ENCODE measurements around the gene DRC3. TPM values are rescaled to one million over a fixed set of nuclear protein-coding genes. Genes with fewer than 3 reads are reported as not detected.
A peak's percentile ranks its signal among the peaks of the same experiment; 100 is the strongest.

The DRC3 gene
- polyA plus RNA-seq, 1 donor (not counting 4 experiments of a cell fraction or from before 2014, with no cell fraction given): 0.69 TPM

DNA sequence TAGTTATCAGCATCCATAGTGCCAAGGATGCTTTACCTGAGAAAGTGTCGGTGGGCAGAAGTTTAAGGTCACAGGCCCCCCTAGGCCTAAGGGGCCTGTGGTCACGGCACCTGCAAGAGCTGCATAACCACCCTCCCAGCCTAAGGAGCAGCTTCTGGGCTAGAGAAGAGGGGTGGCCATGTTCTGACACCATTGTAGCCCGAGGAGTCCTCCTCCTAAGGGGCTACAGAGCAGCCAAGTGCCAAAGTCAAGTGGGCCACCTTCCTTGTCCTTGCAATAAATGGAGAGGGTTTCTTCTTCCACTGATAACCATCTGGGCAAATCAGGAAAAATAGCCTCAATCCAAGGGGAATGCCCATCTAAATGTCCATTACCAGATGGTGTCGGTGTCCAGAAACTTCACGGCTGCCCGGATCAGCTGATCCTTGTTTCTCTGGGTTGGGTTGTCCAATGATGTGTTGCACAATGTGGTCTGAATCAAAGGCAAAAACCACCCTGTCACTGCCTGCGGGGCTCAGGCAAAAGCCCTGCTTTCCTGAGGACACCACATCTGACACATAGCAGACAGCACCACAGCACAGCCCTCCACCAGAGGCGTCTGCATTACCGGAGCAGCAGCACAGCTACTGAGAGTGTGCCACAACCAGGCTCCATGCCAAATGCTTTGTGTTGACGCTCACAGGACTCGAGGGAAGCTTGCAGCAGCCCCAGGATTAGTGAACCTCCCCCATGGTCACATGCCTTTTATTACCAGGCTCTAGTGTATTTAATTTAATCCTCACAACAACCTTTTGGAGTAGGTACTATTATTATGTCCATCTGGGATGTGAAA lies 53.5 kb downstream of the DRC3 start:
- Histone ChIP-seq H3K27ac (ENCODE audit: control insufficient read depth, insufficient read depth, low read length) (peak overlapping the region; percentile 26), H2AFZ (ENCODE audit: control insufficient read depth, low read length) (no peak overlapping the region), H4K20me1 (ENCODE audit: control insufficient read depth, extremely low read depth, insufficient read depth, low read length) (no peaks in the 10 kb centered on the region), H3K4me3 (ENCODE audit: control insufficient read depth in 2 of 3, extremely low read depth in 1 of 3, insufficient read depth in 2 of 3, low read depth in 1 of 3, low read length in 3 of 3) (no peak overlapping the region), H3K9me1 (ENCODE audit: control insufficient read depth, extremely low read depth, insufficient read depth, low read length) (peaks cover 3% of the 10 kb centered on the region), H3K9ac (ENCODE audit: control insufficient read depth, extremely low read depth, insufficient read depth, low read length) (no peak overlapping the region), H3K4me1 (ENCODE audit: control insufficient read depth, extremely low read depth, insufficient read depth, low read length) (peaks cover 29% of the 10 kb centered on the region), H3K4me2 (ENCODE audit: control insufficient read depth, extremely low read depth, insufficient read depth, low read depth, low read length) (peak overlapping the region; percentile 28), H3K36me3 (ENCODE audit: control insufficient read depth in 2 of 2, extremely low read depth in 1 of 2, insufficient read depth in 2 of 2, low read length in 2 of 2) (peaks cover 7 to 14% of the 10 kb centered on the region in 2 experiments), H3K79me2 (ENCODE audit: control insufficient read depth, insufficient read depth, low read length) (no peaks in the 10 kb centered on the region), H3K9me3 (ENCODE audit: control insufficient read depth, low read depth, low read length) (no peaks in the 10 kb centered on the region), H3K27me3 (ENCODE audit: control insufficient read depth, extremely low read depth, insufficient read depth, low read length) (no peaks in the 10 kb centered on the region)
- no peak for TF ChIP-seq EZH2 (IDR thresholded peaks at IDR 0.05; ENCODE audit: low read length)
- TF ChIP-seq, protein P1, sequence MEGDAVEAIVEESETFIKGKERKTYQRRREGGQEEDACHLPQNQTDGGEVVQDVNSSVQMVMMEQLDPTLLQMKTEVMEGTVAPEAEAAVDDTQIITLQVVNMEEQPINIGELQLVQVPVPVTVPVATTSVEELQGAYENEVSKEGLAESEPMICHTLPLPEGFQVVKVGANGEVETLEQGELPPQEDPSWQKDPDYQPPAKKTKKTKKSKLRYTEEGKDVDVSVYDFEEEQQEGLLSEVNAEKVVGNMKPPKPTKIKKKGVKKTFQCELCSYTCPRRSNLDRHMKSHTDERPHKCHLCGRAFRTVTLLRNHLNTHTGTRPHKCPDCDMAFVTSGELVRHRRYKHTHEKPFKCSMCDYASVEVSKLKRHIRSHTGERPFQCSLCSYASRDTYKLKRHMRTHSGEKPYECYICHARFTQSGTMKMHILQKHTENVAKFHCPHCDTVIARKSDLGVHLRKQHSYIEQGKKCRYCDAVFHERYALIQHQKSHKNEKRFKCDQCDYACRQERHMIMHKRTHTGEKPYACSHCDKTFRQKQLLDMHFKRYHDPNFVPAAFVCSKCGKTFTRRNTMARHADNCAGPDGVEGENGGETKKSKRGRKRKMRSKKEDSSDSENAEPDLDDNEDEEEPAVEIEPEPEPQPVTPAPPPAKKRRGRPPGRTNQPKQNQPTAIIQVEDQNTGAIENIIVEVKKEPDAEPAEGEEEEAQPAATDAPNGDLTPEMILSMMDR (optimal IDR thresholded peaks at IDR 0.05 in 1 of 3, IDR thresholded peaks at IDR 0.05 in 1 of 3, conservative IDR thresholded peaks at IDR 0.05 in 1 of 3; ENCODE audit: extremely low read depth in 1 of 3, insufficient read depth in 2 of 3, low read length in 3 of 3): no peak
- dilution Hi-C loops (cut with MboI; ENCODE audit: extremely low pct_ligation_motif_present, low sequenced_read_pairs): no loop called here
- DNase-seq (ENCODE audit: low read depth, low spot score): no peak
- FAIRE-seq: no peak

DNA sequence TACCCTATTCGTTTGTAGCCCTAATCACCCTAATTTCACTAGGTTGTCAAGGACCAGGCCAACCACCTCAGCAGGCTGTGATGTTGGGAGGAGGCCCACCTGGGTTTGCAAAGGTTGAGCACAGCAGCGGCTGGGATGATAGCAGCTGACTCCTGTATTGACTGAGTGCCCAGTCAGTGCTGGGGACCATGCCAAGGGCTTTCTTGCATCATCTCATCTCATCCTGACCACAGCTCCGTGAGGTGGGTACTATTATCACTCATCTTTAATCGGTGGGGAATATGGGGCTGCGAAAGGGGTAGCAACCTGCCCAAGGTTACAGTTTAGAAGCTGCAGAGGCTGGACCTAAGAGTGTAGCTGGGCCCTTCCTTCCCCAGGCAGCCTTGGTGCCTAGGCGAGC lies 54.6 kb downstream of the DRC3 start:
- H3K4me2 ChIP-seq (ENCODE audit: control insufficient read depth, extremely low read depth, insufficient read depth, low read depth, low read length): no peak overlapping the region
- H3K9me1 ChIP-seq (ENCODE audit: control insufficient read depth, extremely low read depth, insufficient read depth, low read length): peaks cover 3% of the 10 kb centered on the region
- peaks cover 4 to 14% of the 10 kb centered on the region in 2 experiments for H3K36me3 ChIP-seq (ENCODE audit: control insufficient read depth in 2 of 2, extremely low read depth in 1 of 2, insufficient read depth in 2 of 2, low read length in 2 of 2)
- peaks cover 4% of the 10 kb centered on the region for H3K79me2 ChIP-seq (ENCODE audit: control insufficient read depth, insufficient read depth, low read length)
- H4K20me1 ChIP-seq (ENCODE audit: control insufficient read depth, extremely low read depth, insufficient read depth, low read length): no peaks in the 10 kb centered on the region
- H3K27me3 ChIP-seq (ENCODE audit: control insufficient read depth, extremely low read depth, insufficient read depth, low read length): no peaks in the 10 kb centered on the region
- H3K9me3 ChIP-seq (ENCODE audit: control insufficient read depth, low read depth, low read length): no peaks in the 10 kb centered on the region
- TF ChIP-seq, protein P1 (optimal IDR thresholded peaks at IDR 0.05 in 1 of 3, IDR thresholded peaks at IDR 0.05 in 1 of 3, conservative IDR thresholded peaks at IDR 0.05 in 1 of 3; ENCODE audit: extremely low read depth in 1 of 3, insufficient read depth in 2 of 3, low read length in 3 of 3): no peak
- no peak overlapping the region for H3K9ac ChIP-seq (ENCODE audit: control insufficient read depth, extremely low read depth, insufficient read depth, low read length)
- H3K4me3 ChIP-seq (ENCODE audit: control insufficient read depth in 2 of 3, extremely low read depth in 1 of 3, insufficient read depth in 2 of 3, low read depth in 1 of 3, low read length in 3 of 3): no peak overlapping the region
- DNase-seq (ENCODE audit: low read depth, low spot score): no peak
- dilution Hi-C loops (cut with MboI; ENCODE audit: extremely low pct_ligation_motif_present, low sequenced_read_pairs): no loop called here
- no peak for FAIRE-seq
- no peak overlapping the region for H2AFZ ChIP-seq (ENCODE audit: control insufficient read depth, low read length)
- H3K27ac ChIP-seq (ENCODE audit: control insufficient read depth, insufficient read depth, low read length): no peak overlapping the region
- peaks cover 34% of the 10 kb centered on the region for H3K4me1 ChIP-seq (ENCODE audit: control insufficient read depth, extremely low read depth, insufficient read depth, low read length)
